A172 (cell line): ENCODE measurements around the gene SIPA1L2. TPM values are rescaled to one million over a fixed set of nuclear protein-coding genes. Genes with fewer than 3 reads are reported as not detected.
A peak's percentile ranks its signal among the peaks of the same experiment; 100 is the strongest.

ENCODE experiments used
- DNase-seq: peaks from one replicate; pipeline ENCODE4 v3.0.0-alpha.2; 2015; ENCODE audit warnings: low spot score
- total RNA-seq: library from RNA; depleted of rRNA; stranded (reverse); fragments of >200 nt; shearing (Covaris generic); gene quantifications from 2 replicates; pipeline ENCODE4 v1.2.3, GENCODE V29; 2014

SIPA1L2 gene
- total RNA-seq, 1 experiment from 2014 or later = 1.2 TPM

DNA sequence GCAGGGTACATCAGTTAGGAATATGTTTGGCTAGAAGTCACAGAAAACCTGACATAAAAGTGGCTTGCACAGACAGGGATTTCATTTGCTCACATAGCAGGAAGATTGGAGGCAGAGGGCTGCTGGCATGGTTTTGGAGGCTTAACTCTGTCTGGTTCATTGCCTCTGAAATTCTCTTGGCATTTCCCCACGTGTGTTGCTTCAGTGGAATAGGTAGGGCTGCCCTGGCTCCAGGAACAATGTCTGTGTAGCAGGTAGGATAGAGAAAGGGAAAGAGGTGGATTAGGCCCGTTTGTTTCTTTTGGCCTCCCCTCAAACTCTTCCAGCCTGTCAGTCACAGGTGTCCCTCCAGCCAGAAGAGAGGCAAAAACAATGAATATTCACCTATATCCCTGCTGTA, 20.5 kb upstream of the SIPA1L2 start:
- DNase-seq = no peak

DNA sequence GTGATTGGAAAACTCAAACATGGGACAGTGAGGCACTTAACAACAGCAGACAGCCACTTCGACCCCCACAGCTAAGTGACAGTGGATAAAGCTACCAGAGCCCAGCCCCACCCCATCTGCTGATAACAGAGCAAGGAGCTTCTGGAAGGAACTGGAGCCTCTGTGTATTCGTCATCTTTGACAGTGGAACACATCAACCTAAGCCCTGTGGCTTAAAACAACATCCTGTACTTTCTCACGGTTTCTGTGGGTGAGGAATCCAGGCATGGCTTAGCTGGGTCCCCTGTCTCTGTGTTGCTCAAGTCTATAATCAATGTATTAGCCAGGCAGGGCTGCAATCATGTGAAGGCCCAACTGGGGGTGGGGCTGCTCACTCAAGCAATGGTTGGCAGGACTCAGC, 18.4 kb upstream of the SIPA1L2 start:
- DNase-seq = peak; percentile 52

DNA sequence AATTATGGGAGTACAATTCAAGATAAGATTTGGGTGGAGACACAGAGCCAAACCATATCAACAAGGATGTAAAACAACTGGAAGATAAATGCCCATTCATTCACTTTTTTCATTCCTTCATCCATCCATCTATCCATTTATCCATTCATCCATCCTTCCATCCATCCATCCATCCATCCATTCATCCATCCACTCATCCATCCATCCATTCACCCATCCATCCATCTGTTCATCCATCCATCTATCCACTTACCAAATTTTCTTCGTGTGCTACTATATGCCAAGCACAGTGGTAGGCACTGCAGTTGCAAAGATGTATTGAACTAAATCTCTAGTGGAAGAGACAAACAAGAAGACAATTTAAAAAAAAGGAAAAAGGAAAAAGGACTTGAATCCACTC, 14.3 kb upstream of the SIPA1L2 start:
- no peak for DNase-seq

DNA sequence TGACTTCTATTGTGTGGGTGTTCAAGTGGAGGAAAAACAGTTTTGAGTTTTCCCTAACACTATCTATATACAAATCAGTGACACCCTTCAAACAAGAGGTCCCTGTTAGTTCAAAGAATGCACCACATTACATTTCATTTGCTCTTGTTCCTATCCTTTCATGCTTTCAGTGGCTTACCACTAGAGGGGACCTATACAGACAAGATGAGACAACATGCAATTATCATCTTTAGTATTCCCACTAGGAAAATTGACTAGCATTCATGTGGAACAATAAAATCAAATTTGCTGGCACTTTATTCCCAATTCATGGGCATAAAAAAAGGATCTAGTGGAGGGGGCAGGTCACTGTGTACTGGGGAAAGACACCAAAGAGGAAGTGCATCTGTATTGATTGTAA, 13.3 kb upstream of the SIPA1L2 start:
- DNase-seq = no peak

DNA sequence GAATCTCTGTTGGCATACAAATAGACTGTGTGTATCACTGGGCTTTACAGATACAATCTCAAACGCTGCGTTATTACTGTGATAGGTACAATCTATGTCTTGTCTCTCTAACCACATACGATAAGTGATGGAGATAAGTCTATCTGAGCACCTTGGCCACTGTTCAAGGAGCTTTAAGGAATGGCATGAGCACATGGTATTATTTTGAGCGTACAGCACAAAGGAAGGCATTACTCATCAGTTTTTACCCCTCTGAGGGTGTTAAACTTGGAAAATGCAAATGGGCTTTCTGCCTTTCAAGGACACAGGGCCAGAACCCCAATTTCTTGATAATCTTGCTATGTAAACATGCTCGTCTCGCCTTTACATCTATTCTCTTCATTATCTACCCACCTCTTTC, 11.6 kb upstream of the SIPA1L2 start:
- no peak for DNase-seq

DNA sequence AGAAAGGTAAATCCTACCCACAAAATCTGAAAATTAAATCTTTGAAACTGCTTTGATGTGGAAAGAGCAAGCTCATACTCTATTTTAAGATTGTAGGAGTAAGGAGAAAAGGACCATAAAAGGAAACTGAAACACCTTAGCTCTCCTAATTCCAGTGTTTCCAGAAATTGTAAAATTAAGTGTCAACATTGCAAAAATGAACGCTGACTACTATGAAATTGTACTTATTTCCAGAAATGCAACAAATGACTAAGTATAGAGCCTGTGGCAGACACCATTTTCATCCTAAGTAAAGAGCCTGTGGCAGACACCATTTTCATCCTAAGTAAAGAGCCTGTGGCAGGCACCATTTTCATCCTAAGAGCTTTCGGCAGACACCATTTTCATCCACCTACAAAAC, 6.9 kb upstream of the SIPA1L2 start:
- no peak for DNase-seq

DNA sequence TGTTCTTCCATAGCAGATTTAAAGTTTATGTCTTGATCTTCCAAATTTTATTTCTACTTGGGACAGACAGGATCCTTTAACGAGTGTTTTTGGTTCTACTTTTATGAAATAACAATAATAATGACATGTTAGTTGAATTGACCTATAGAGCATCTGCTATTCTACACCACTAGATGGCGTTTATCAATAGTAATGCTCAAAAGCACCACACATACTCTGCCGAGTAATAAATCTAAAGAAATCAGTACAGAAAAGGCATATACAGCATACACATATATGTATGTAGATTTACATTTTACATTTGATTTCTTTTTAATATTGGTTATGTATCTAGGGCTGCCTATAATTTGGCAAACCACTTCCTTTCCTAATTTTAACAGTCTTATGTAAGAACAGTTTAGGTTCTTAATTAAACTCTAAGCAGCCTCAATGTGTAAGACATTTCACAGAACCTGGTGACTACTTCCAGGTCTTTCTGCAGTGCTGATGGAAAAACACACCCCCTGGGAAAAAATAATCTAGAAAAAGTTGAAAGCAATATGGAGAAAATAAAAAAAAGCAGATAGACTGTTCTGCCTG, 5.9 kb upstream of the SIPA1L2 start:
- peak; percentile 71 for DNase-seq

DNA sequence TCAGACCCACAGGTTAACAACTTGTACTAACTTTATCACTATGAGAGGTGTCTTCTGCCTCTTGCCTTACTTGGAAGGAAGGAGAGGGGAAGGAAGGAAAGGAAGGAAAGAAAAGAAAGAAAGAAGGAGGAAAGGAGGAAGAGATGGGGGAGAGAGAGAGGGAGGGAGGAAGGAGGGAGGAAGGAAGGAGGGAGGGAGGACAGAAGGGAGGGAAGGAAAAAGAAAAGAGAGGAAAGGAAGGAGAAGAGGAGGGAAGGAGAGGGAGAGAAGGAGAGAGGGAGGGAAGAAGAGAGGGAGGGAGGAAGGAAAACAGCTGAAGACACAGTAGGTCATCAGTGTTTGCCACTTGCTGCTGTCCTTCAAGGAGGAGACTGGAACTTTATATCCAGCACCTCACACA, 5.3 kb upstream of the SIPA1L2 start:
- DNase-seq = no peak

DNA sequence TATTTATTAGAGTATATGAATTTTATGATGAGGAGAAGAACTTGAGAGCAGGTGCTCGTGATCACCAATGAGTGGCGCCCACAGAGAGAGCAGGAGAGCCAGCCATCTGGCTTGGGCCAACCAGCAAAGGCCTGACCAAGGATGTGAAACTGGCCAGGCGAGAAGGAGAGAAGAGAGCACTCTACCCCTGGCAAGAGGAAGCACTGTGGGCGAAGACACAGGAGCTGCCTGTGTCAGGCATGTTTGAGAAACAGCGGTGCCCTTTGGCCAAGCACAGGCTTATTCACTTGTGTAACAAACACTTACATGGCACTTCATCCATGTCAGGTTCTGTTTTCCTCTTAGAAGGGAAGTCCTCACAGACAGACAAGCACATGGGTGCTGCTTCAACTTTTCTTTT, 4.2 kb upstream of the SIPA1L2 start:
- DNase-seq = no peak

DNA sequence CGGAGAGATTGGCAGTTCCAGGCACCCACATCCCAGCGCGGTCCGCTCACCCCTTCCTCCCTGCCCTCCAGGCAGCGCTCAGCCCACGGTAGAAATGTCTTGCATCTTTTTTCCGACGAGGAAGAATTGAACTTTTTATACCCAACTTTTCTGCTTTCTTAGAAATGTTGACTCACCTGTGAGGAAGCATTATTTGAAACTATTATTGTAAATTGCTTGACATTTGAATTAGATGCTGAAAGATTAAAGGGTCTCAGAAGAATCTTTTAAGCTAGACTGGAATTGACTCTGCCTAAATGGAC, 912 bp upstream of the SIPA1L2 start:
- DNase-seq = no peak

DNA sequence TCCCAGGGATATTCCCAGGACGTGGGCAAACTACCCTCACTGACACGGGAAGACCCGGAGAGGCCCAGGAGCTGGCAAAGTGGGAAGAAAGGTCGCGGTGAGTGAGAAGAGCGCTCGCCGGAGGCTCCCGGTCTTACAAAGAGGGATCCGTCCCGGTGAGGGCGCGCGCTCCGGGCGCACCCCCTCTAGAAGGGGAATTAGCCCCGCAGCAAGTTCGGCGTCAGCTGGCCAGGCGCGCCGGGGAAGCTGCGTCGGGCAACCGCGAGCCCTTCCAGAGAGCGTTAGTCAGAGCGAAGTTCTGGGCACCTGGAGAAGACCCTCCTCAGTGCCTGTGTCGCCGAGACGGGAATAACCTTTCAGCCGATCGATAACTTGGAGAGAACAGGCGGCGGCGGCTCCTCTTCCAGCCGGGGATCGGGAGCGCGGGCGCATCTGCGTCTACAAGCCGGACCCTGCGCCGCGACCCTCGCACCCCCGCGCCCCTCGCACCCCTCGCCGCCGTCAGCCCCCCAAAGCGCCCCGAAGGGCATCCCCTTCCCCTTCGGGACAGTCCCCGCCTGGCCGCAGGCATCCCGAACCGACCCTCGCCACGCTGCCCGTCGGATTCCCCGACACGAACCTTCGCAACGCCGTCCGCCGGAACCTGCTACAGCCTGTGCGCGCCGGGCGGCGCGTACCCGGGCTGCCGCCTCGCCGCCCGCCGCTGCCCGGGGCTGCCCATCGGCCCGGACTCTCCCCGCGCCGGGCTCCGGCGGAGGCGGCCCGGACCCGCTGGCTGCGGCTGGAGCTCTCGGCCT, 485 bp downstream of the SIPA1L2 start:
- no peak for DNase-seq

DNA sequence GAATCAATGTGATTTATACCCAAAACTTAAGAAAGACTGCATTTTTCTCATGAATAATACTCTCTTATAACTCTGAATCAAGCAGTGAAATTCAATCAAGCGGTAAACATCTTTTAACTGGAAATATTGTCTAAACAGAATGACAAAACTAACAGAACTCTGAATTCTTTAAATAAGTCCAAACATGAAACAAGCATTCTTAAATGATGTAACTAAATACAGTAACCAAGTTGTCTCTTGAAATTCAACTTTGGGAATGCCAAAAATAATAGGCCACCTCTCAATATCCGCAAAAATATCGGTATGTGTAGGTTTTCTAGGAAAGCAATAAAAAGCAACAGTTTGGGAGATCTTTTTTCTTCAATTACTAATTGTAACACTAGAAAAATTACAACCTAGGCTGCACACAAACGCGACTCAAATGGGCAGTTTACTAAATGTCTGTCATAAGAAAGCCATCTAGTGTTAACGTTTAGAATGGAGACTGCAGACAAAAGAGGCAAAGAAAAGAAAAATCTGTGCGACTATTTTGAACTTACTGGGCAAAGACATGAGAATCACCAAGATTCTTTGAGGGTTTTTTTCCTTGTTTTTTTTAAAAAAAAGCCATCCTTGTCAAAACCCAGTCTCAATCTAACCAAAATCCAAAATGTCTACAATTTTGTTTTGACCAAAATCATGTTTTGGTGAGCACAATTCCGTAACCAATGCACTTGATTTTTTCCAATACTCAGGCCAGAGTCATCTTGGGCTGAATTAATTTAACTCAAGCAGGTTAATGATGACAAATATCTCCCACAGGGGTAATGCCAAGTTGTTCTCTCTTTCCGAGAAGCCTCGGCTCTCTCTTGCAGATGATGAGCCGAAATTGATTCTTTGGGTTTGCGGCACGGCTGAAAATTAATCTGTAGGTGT, 1.3 kb downstream of the SIPA1L2 start:
- peak; percentile 23 for DNase-seq

DNA sequence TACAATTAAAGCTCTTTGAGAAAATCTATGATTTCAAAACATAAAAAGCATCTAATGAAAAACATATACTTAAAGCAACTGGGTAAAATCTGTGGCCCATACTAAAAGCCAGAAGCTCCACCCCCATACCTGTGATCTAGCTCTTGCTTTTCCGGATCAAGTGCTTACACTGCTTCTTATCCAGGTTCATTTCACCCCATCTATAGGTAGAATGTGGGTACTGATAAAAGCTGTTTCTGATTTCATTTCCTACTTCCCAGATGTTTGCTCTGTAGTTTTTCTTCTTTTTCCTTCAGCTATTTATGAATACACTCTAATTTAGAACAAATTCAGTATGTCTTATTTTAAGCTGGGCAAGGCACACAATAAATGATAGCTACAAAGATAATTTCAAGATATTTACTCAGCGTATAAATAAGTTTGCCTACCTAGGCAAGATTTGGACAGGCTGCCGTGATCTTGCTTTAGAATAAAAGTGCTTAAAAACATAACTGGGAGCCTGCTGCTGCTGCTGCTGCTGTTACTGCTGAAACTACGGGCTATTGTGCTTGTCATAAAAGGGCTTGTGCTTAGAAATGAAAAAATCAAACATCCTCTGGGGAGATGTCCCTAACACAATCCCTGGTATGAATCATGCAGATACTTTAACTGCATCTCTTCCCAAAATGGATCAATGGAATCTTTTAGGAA, 2.1 kb downstream of the SIPA1L2 start:
- DNase-seq = peak; percentile 66

DNA sequence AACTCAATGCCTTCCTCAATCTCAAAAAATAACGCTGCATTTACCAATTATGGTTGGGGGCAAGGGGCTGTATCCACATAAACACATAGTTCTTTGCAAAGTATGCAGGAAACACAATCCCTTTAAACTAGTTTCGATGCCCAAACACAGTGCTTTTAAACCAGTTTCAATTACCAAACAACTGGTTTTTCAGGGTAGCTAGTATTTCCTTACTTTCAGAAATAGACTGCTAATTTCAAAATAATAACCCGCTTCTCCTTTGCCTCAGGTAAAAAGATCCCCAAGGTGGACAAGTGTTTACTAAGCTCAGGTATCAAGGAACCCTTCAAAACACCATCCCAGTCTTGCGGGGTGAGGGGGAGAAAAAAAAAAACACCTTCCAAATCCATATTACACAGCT, 2.8 kb downstream of the SIPA1L2 start:
- no peak for DNase-seq

DNA sequence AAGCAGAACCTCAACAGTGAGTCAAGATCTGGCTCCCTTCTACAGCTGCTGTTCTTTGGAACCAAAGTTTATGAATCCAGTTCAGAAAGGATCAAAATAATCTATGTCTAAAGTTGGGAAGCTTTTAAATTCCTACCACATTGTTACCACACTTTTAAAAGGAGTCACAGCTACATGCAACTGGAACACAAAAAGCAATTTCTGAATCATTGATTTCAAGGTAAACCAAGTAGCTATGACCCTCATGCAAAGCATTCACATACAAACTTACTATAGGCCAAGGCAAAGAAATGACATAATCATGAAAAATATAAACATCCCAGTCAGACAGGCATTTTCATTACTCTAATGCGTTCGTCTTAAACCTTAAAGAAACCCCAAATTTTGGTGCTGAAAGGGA, 3.5 kb downstream of the SIPA1L2 start:
- DNase-seq = no peak

DNA sequence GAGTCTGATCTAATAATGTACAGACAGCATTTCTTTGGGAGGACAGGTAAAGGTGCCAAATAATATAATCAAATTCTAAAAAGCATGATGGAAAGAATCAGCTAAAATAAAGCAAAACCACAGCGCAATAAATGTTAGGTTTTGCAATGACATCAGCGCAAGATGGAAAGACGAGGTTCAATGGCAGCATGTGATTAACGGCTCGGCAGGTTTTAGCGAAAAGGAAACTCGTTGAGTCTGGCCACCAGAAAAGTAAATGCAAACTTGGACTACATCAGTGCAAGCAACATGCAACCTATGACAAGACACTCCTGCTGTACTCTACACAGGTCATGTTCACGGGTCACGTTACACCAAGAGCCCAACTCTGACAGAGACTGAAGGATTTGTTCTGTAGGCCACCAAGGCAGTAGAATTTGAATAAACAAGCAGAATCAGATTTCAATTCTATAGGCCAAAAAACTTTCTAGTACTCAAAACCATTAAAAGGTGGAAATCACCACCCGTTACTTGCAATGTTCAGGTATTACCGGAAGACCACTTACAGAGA, 4.5 kb downstream of the SIPA1L2 start:
- DNase-seq = no peak

DNA sequence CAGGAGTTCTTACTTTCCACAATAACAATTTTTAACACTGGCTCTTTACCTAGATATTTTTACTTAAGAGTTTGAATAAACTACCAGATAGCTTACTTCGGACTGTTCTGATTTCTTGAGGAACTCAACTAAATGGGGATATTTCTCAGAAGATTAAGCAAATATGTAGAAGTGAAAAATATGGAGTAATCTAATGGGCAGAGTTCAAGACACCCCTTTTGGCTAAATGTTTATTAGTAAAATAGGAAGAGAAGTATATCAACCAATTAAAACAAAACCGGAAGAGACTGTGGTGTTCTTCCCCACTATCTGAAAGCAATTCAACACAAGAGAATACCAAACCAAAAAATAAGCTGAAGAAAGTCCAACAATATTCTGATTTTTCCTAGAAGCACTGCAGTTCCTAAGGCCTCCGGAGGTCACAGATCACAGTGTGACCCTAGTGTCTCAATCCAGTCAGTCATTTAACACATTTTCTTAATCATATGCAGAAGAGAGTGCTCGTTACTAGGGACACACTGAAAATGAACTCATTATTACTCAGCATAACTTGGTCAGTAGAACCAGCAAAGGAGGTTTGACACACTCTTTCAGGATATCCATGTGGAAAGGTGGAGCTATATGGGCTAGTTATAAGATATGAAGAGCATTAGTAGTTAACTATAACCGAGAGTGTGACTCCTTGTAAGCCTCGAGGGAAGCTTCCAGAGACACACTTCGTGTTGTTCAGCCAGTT, 5.2 kb downstream of the SIPA1L2 start:
- DNase-seq = no peak

DNA sequence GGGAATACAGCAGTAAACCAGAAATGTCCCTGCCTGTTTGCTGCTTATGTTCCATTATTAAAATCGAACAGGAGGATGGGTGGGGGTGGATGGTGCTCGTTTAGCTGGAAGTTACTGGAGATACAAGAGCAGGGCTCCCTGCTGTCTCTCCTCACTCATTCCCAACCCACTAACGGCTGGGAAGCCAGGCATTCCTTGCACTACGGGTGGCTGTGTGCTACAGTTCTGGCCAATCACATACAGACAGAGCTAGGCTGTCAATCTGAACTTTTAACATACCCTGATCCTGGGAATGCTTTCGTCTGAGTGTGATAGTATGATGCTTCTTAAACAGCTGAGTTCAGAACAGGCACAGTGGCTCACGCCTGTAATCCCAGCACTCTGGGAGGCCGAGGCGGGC, 7.0 kb downstream of the SIPA1L2 start:
- DNase-seq = no peak

DNA sequence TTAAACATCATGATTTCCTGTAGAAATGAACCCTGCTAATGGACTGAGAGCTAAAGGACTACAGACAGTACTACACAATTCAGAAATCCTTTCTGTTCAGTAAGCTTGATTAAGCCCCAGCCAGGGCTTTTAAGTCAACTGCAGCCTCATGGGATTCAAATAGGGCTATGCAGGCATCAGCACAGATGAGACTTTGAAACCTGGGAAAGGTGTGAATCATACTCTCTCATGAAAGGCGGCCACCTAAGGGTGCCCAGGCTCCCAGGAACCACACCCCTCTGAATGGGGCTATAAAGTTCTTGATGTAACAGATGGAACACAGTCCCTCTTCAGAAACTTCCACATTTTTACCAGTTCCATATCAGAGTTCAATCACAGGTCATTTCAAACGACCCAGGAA, 7.6 kb downstream of the SIPA1L2 start:
- no peak for DNase-seq

DNA sequence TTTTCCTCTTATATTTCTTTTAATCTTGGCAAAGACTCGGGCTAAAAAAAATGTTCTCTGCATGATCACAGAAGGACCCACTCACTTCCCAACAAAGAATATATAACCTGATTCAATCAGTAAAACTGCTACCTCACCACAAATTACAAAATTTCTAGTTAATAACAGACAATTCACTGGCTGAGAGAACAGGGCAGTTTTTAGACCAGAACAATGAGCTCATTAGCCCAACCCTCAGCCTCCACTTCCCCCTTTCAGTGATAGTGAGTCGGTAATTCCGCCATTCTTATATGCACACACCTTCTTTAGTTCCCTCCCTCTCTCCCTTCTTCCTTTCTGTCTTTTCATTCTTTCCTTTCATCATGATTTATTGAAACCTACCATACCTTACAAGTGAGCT, 8.9 kb downstream of the SIPA1L2 start:
- DNase-seq = no peak

DNA sequence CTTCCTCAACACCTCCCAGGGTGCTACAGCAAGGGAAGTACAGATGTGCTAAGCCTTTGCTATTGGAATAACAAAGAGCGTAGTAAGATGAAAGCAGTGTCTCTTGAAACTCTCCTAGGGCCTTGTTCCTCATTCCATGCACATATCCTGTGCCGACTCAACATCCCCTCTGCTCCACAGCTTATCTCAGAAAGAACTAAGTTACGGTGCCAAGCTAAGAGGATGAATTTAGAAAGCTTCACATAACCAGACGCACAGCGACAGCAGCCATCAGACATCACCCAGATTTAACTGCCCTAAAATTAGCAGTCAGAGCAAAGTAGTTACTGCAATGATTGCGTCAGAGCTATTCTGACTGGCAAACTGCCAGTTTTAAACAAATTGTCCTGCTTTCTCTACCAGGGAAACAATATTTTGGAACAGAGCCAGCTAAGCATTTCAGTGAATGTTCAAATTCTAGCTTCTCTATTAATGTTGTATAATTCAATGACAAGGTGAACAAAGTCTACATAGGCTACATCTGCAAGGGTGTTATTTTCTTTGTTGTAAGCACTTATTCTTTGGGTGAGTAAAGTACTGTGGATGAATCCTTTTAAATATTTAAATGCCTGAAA, 9.5 kb downstream of the SIPA1L2 start:
- no peak for DNase-seq
